ENCODE measurements around the gene MORN2. TPM values are rescaled to one million over a fixed set of nuclear protein-coding genes. Genes with fewer than 3 reads are reported as not detected.

Gene MORN2
- total and polyA plus RNA-seq, 2 donors (not counting 3 experiments of a cell fraction or from before 2014, with no cell fraction given), result 11.6 to 15.0 TPM

DNA sequence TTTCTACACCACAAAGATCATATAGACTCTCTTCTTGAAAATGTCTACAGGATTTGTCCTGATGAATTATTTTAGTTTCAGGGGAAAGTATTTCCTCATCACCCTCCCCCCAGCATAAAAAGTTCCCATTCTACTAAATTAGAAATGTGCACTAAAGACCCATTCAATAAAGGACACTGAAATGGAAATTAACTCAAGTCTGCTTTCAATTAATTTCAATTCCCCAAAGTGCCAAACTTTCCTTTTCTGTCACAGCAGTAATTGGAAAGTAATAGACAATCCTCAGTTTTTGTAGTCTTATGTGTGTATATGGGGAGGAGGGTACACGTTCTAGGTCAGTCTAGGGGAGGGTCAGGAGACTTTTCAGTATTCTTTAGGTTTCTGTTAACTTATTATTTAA, 35.4 kb downstream of the MORN2 start:
- ChIA-PET POLR2A (no interaction called here), CTCF (no interaction called here)
- H3K9ac ChIP-seq (replicated peaks; ENCODE audit: extremely low read depth, insufficient read depth, low read length), result no peak overlapping the region
- dilution Hi-C loops (cut with MboI; ENCODE audit: extremely low pct_ligation_motif_present, low sequenced_read_pairs), result no loop called here
- no peak overlapping the region for H3K27ac ChIP-seq (ENCODE audit: insufficient read depth, low read depth, low read length)
- no peaks in the 10 kb centered on the region for H4K20me1 ChIP-seq (replicated peaks; ENCODE audit: control insufficient read depth, extremely low read depth, insufficient read depth, low read length)
- intact Hi-C loops (cut with micrococcal nuclease), result no loop called here
- H3K36me3 ChIP-seq (ENCODE audit: control insufficient read depth in 2 of 2, extremely low read depth in 1 of 2, insufficient read depth in 2 of 2, low read length in 2 of 2), result no peaks in the 10 kb centered on the region
- no peak overlapping the region for H3K4me3 ChIP-seq (replicated peaks in 1 of 3; ENCODE audit: insufficient read depth in 1 of 3, low read depth in 1 of 3, low read length in 3 of 3)
- no peaks in the 10 kb centered on the region for H3K27me3 ChIP-seq (ENCODE audit: control insufficient read depth in 2 of 2, insufficient read depth in 2 of 2, low read length in 2 of 2)
- no peaks in the 10 kb centered on the region for H3K79me2 ChIP-seq (ENCODE audit: control insufficient read depth, insufficient read depth, low read length)
- no peaks in the 10 kb centered on the region for H3K9me1 ChIP-seq (replicated peaks; ENCODE audit: control insufficient read depth, extremely low read depth, insufficient read depth, low read length)
- H3K4me1 ChIP-seq (ENCODE audit: control insufficient read depth, extremely low read depth, insufficient read depth, low read length), result no peaks in the 10 kb centered on the region
- no peaks in the 10 kb centered on the region for H3K9me3 ChIP-seq (replicated peaks; ENCODE audit: control insufficient read depth, insufficient read depth, low read length)
- DNase-seq (ENCODE audit: low read depth, low spot score) (no peak), FAIRE-seq (no peak)
- H2AFZ ChIP-seq (ENCODE audit: low read depth, low read length), result no peak overlapping the region
- H3K4me2 ChIP-seq (ENCODE audit: insufficient read depth, low read length), result no peak overlapping the region
- no TSS peak for BruUV-seq (replicated peaks)
- TF ChIP-seq EZH2 (IDR thresholded peaks at IDR 0.05; ENCODE audit: borderline replicate concordance, low read depth, low read length, severe bottlenecking) (no peak), GATA2 (IDR thresholded peaks at IDR 0.05; ENCODE audit: insufficient read depth, insufficient read length, low read depth, low read length) (no peak), POLR2AphosphoS5 (IDR thresholded peaks at IDR 0.05; ENCODE audit: insufficient read depth, low read depth, low read length) (no peak), MYC (IDR thresholded peaks at IDR 0.05; ENCODE audit: low read depth, low read length) (no peak), POLR2A (IDR thresholded peaks at IDR 0.05; ENCODE audit: low read depth, low read length) (no peak)
- TF ChIP-seq, protein P1, sequence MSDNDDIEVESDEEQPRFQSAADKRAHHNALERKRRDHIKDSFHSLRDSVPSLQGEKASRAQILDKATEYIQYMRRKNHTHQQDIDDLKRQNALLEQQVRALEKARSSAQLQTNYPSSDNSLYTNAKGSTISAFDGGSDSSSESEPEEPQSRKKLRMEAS (IDR thresholded peaks at IDR 0.05; ENCODE audit: insufficient read depth, insufficient read length), result no peak

DNA sequence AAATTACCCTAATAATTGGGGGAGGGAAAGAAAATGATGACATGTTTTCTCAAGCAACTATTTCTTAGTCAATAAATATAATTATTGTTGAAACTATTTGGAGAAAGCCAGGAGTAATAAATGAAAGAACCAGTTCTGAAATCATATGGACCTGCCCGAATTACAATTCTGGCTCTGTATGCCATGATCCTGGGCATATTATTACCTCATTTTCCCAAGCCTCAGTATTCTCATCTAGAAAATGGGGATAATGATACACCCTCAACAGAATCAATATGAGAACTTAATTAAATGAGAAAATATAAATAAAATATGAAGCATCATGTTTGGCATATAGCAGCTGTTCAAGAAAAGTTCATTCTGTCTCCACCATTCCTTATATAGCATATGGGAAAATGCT, 36.8 kb downstream of the MORN2 start:
- H3K9me3 ChIP-seq (replicated peaks; ENCODE audit: control insufficient read depth, insufficient read depth, low read length), result no peaks in the 10 kb centered on the region
- no peak overlapping the region for H3K9ac ChIP-seq (replicated peaks; ENCODE audit: extremely low read depth, insufficient read depth, low read length)
- H4K20me1 ChIP-seq (replicated peaks; ENCODE audit: control insufficient read depth, extremely low read depth, insufficient read depth, low read length), result no peaks in the 10 kb centered on the region
- FAIRE-seq, result no peak
- no peak for DNase-seq (ENCODE audit: low read depth, low spot score)
- no peak overlapping the region for H3K27ac ChIP-seq (ENCODE audit: insufficient read depth, low read depth, low read length)
- no TSS peak for BruUV-seq (replicated peaks)
- no peaks in the 10 kb centered on the region for H3K36me3 ChIP-seq (ENCODE audit: control insufficient read depth in 2 of 2, extremely low read depth in 1 of 2, insufficient read depth in 2 of 2, low read length in 2 of 2)
- intact Hi-C loops (cut with micrococcal nuclease) (no loop called here), dilution Hi-C loops (cut with MboI; ENCODE audit: extremely low pct_ligation_motif_present, low sequenced_read_pairs) (no loop called here)
- no peak overlapping the region for H2AFZ ChIP-seq (ENCODE audit: low read depth, low read length)
- no peak overlapping the region for H3K4me3 ChIP-seq (replicated peaks in 1 of 3; ENCODE audit: insufficient read depth in 1 of 3, low read depth in 1 of 3, low read length in 3 of 3)
- TF ChIP-seq, protein P1 (IDR thresholded peaks at IDR 0.05; ENCODE audit: insufficient read depth, insufficient read length), result no peak
- TF ChIP-seq JUN (IDR thresholded peaks at IDR 0.05; ENCODE audit: borderline replicate concordance, insufficient read depth, insufficient read length, low read depth) (no peak), POLR2A (IDR thresholded peaks at IDR 0.05; ENCODE audit: low read depth, low read length) (no peak), MYC (IDR thresholded peaks at IDR 0.05; ENCODE audit: low read depth, low read length) (no peak), GATA2 (IDR thresholded peaks at IDR 0.05; ENCODE audit: insufficient read depth, insufficient read length, low read depth, low read length) (no peak), EZH2 (IDR thresholded peaks at IDR 0.05; ENCODE audit: borderline replicate concordance, low read depth, low read length, severe bottlenecking) (no peak), POLR2AphosphoS5 (IDR thresholded peaks at IDR 0.05; ENCODE audit: insufficient read depth, low read depth, low read length) (no peak), FOS (IDR thresholded peaks at IDR 0.05; ENCODE audit: borderline replicate concordance, insufficient read depth, low read length) (no peak)
- TF ChIP-seq, protein P2, sequence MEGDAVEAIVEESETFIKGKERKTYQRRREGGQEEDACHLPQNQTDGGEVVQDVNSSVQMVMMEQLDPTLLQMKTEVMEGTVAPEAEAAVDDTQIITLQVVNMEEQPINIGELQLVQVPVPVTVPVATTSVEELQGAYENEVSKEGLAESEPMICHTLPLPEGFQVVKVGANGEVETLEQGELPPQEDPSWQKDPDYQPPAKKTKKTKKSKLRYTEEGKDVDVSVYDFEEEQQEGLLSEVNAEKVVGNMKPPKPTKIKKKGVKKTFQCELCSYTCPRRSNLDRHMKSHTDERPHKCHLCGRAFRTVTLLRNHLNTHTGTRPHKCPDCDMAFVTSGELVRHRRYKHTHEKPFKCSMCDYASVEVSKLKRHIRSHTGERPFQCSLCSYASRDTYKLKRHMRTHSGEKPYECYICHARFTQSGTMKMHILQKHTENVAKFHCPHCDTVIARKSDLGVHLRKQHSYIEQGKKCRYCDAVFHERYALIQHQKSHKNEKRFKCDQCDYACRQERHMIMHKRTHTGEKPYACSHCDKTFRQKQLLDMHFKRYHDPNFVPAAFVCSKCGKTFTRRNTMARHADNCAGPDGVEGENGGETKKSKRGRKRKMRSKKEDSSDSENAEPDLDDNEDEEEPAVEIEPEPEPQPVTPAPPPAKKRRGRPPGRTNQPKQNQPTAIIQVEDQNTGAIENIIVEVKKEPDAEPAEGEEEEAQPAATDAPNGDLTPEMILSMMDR (IDR thresholded peaks at IDR 0.05; ENCODE audit: extremely low read depth in 1 of 2, insufficient read depth in 1 of 2, low read depth in 1 of 2, low read length in 2 of 2), result no peak
- POLR2A ChIA-PET, result no interaction called here
- no peak overlapping the region for H3K4me2 ChIP-seq (ENCODE audit: insufficient read depth, low read length)
- CTCF ChIA-PET, result interaction anchor here (1.4 kb wide), 1 partner anchor 11 kb away, joined by 5 read pairs; no protein-coding TSS in a partner anchor
- no peaks in the 10 kb centered on the region for H3K27me3 ChIP-seq (ENCODE audit: control insufficient read depth in 2 of 2, insufficient read depth in 2 of 2, low read length in 2 of 2)
- no peaks in the 10 kb centered on the region for H3K9me1 ChIP-seq (replicated peaks; ENCODE audit: control insufficient read depth, extremely low read depth, insufficient read depth, low read length)
- H3K79me2 ChIP-seq (ENCODE audit: control insufficient read depth, insufficient read depth, low read length), result no peaks in the 10 kb centered on the region
- H3K4me1 ChIP-seq (ENCODE audit: control insufficient read depth, extremely low read depth, insufficient read depth, low read length), result no peaks in the 10 kb centered on the region

Data from endothelial cell of umbilical vein (primary cell).